ENCODE measurements around the gene HSPA12B. TPM values are rescaled to one million over a fixed set of nuclear protein-coding genes. Genes with fewer than 3 reads are reported as not detected.

The HSPA12B gene
- total and polyA plus RNA-seq, 2 of the 8 experiments (the other 6 are each of a cell fraction or from before 2014, with no cell fraction given), result 2.2 to 4.3 TPM

GRCh38 chr20:3705970-3706739 lies 26.3 kb upstream of the HSPA12B start:
- POLR2A ChIA-PET (ENCODE audit: partially characterized antibody), result interaction anchor here (0.9 kb wide), 1 partner anchor 12 kb away, joined by 3 read pairs; no protein-coding TSS in a partner anchor

More at GRCh38 chr20:3705970-3706739, 26.3 kb upstream of the HSPA12B start:
- Histone ChIP-seq H3K36me3 (ENCODE audit: control insufficient read depth in 2 of 4, insufficient read depth in 4 of 4, low read length in 3 of 4) (no peaks in the 10 kb centered on the region), H4K8ac (ENCODE audit: extremely low read depth, insufficient read depth, low read length) (no peak overlapping the region), H3K4me3 (ENCODE audit: extremely low read depth in 1 of 4, insufficient read depth in 2 of 4, low read depth in 3 of 4, low read length in 4 of 4) (no peak overlapping the region), H3K4me2 (ENCODE audit: insufficient read depth in 1 of 2, low read depth in 2 of 2, low read length in 2 of 2) (no peak overlapping the region), H3K23ac (ENCODE audit: insufficient read length) (no peak overlapping the region), H2BK5ac (ENCODE audit: low read depth, low read length) (no peak overlapping the region), H3K56ac (replicated peaks; ENCODE audit: insufficient read length, low read depth, low read length) (no peak overlapping the region), H3K14ac (ENCODE audit: insufficient read length) (no peak overlapping the region), H2BK120ac (replicated peaks; ENCODE audit: low read depth, low read length) (no peak overlapping the region), H3K79me1 (ENCODE audit: low read depth, low read length) (no peaks in the 10 kb centered on the region), H2BK12ac (ENCODE audit: low read depth, low read length) (no peak overlapping the region), H3K27me3 (replicated peaks in 1 of 4; ENCODE audit: control insufficient read depth in 3 of 4, extremely low read depth in 1 of 4, insufficient read depth in 3 of 4, low read length in 3 of 4) (no peaks in the 10 kb centered on the region; a peak in 1 of 7 replicates), H2AFZ (ENCODE audit: low read length) (no peak overlapping the region), H2AK5ac (ENCODE audit: low read depth, low read length) (no peak overlapping the region), H2BK20ac (ENCODE audit: low read length) (no peak overlapping the region), H4K20me1 (replicated peaks in 1 of 2; ENCODE audit: control insufficient read depth in 1 of 2, insufficient read depth in 2 of 2, low read length in 2 of 2) (no peaks in the 10 kb centered on the region), H3K9ac (replicated peaks in 1 of 4; ENCODE audit: extremely low read depth in 1 of 4, low read depth in 3 of 4, low read length in 3 of 4) (no peak overlapping the region), H4K91ac (replicated peaks; ENCODE audit: insufficient read length, low read length) (no peak overlapping the region), H2BK15ac (ENCODE audit: low read length) (no peak overlapping the region), H3K9me3 (ENCODE audit: insufficient read depth in 2 of 2, low read depth in 1 of 2, low read length in 1 of 2) (no peaks in the 10 kb centered on the region), H3K23me2 (ENCODE audit: low read depth, low read length) (no peaks in the 10 kb centered on the region), H3K18ac (ENCODE audit: extremely low read depth, low read length) (no peak overlapping the region), H3K79me2 (ENCODE audit: control insufficient read depth in 1 of 2, insufficient read depth in 2 of 2, low read length in 2 of 2) (no peaks in the 10 kb centered on the region), H3K4me1 (replicated peaks in 1 of 4; ENCODE audit: control insufficient read depth in 3 of 4, insufficient read depth in 4 of 4, low read length in 3 of 4) (no peaks in the 10 kb centered on the region), H3K27ac (ENCODE audit: low read depth, low read length) (no peak overlapping the region), H3K4ac (replicated peaks; ENCODE audit: insufficient read length, low read depth, low read length) (no peak overlapping the region), H4K5ac (ENCODE audit: insufficient read length, low read depth, low read length) (no peak overlapping the region)
- no peak for DNase-seq (ENCODE audit: low read depth in 1 of 2, low spot score in 2 of 2)
- WGBS, 2 experiments (ENCODE audit: extremely low coverage in 1 of 2, insufficient coverage in 1 of 2, insufficient read length in 1 of 2, insufficient replicate concordance in 2 of 2, low coverage in 1 of 2, low lambda C conversion rate in 2 of 2, missing lambda C conversion rate in 1 of 2), result 92% methylated on average over 28 of the region's 31 CpGs; no CpG with 5 or more reads in 1 of the 2 experiments
- FAIRE-seq, result no peak
- TF ChIP-seq BRCA1 (IDR thresholded peaks at IDR 0.05; ENCODE audit: low read depth, low read length) (no peak), SAP30 (IDR thresholded peaks at IDR 0.05; ENCODE audit: insufficient read depth, insufficient replicate concordance, low read length) (no peak), EZH2 (IDR thresholded peaks at IDR 0.05; ENCODE audit: low read depth, low read length, severe bottlenecking) (no peak), USF2 (IDR thresholded peaks at IDR 0.05; ENCODE audit: low read length) (no peak), CHD2 (IDR thresholded peaks at IDR 0.05; ENCODE audit: low read length) (no peak), TAF7 (optimal IDR thresholded peaks at IDR 0.05; ENCODE audit: borderline replicate concordance, low read depth, low read length) (no peak), KDM1A (IDR thresholded peaks at IDR 0.05; ENCODE audit: borderline replicate concordance, low read length) (no peak), SUZ12 (IDR thresholded peaks at IDR 0.05; ENCODE audit: low read length) (no peak)
- CTCF ChIA-PET (ENCODE audit: partially characterized antibody), result interaction anchor here (1.0 to 45.1 kb wide), 7 partner anchors 6 to 52 kb away, joined by 3 to 1432 read pairs (median 5); partner anchors contain the start of genes ADAM33 and SIGLEC1

Data from H1 (cell line).